ENCODE data around the gene ADGRV1.

DNA sequence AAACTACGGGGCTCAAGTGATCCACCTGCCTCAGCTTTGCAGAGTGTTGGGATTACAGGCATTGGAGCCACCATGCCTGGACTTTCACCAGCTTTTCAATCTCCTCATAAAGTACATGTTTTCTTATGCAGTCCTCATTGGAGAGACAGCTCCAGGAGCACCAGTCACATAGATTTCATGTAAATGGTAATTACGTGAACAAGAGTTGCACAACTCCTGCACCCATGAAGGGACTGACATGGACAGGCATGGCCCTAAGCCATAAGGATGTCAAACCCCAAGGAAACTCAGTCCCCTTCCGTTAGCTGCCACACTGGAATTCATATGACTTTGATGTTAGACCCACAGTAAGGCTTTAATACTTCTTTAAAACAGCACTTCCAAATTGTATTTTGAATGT is 7.6 kb upstream of the ADGRV1 start:
- TF ChIP-seq, protein P1, sequence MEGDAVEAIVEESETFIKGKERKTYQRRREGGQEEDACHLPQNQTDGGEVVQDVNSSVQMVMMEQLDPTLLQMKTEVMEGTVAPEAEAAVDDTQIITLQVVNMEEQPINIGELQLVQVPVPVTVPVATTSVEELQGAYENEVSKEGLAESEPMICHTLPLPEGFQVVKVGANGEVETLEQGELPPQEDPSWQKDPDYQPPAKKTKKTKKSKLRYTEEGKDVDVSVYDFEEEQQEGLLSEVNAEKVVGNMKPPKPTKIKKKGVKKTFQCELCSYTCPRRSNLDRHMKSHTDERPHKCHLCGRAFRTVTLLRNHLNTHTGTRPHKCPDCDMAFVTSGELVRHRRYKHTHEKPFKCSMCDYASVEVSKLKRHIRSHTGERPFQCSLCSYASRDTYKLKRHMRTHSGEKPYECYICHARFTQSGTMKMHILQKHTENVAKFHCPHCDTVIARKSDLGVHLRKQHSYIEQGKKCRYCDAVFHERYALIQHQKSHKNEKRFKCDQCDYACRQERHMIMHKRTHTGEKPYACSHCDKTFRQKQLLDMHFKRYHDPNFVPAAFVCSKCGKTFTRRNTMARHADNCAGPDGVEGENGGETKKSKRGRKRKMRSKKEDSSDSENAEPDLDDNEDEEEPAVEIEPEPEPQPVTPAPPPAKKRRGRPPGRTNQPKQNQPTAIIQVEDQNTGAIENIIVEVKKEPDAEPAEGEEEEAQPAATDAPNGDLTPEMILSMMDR (IDR thresholded peaks at IDR 0.05) = no peak
- TF ChIP-seq POLR2A (IDR thresholded peaks at IDR 0.05) = no peak
